ENCODE data around the gene LDLRAD4.

The LDLRAD4 gene

DNA sequence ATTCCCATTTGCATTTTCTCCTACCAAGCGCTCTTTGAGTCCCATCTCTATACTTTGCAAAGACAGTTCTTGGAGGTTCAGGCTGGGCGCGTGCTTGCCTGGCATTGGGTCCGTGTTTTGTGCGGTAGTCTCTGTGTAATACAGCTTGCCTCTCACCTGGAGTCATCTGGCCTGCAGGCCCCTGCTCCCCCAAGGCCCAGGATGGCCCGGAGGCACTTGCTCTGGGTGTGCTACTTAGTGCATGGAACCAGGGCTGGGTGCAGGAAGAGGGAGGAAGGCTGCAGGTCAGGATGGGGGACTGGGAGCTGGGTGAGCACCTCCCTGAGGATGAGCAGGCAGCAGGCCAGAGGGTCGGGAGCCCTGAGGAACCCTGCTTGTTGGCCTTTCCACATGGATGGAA, 220.9 kb downstream of the LDLRAD4 start:
- no peak for DNase-seq

DNA sequence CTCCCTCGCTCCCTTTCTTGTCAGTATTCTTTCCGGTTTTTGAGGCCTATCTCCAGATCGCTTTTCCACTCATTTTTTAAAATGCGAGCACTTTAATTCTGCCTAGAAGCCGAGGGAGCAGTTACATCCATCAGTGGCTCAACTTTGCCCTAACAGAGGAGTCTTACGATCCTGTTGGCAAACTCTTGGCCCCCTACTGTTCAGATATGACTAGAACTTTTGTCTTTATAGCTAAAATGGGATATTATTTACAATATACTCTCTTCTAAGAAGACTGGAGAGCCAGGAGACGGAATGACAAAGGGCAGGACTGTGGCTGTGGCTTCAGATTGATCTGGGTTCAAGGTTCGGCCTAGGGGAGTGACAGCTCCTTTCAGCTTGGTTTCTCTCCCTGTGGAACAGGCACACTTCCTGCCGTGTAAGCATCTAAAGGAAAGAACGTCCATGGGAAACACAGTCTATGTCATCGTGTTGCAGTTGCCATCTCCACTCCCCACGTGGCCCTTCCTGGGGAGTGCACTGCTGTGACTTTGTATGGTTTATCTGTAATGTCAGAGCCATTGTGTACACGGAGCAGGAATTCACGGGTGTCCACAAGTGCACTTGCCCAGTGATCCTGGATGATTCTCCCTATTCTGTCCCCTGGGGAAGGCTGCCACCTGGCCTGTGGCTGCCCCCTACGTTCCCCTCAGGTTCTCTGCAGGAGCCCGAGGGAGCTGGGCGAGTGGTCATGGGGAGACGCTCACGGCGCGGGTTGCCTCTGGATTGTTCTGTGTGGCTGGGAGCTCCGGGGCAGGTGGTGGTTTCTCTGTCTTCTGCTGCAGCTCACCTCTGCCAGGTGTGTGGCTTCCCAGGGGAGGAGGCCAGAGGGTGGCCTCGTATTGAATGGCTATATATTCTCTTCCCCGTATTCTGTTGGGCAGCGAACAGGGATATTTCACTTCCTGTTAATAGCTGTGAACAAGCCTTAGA, 222.0 kb downstream of the LDLRAD4 start:
- DNase-seq, result no peak

DNA sequence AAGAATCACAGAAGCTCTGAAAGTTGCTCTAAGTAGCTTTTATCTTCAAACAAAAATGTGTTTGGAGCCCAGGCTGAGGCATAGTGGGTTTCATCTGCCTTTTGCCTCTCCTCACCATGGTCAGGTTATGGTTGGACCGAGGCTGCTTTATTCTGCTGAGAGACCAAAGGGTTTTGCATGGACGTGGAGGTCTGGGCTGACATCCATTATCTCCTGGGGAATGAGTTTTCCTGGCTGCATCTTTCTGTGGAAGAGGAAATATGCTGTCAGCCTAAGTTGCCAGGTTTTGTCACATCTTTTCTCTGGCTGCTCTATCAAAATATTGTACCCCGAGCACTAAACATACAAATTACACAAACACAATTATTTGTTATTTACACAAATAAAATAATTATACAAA, 223.2 kb downstream of the LDLRAD4 start:
- DNase-seq, result no peak

DNA sequence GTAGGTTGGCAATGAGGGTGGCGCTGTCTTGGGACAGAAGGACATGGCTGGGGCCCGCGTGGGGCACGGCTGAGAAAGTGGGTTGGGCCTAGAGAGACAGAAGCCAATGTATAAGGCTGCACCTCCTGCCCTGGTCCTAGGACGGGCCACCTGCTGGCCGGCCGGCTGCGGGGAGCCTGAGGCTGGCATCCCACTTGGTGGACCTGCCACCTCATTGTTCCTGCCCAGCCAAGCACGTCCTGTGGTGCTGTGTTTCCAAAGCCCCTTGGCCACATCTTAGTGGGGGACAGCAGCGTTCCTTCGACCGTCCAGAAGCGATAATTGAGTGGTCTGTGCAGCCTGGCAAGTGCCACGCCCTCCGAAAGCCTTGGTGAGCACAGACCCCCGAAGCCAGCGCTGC, 223.9 kb downstream of the LDLRAD4 start:
- DNase-seq, result no peak

DNA sequence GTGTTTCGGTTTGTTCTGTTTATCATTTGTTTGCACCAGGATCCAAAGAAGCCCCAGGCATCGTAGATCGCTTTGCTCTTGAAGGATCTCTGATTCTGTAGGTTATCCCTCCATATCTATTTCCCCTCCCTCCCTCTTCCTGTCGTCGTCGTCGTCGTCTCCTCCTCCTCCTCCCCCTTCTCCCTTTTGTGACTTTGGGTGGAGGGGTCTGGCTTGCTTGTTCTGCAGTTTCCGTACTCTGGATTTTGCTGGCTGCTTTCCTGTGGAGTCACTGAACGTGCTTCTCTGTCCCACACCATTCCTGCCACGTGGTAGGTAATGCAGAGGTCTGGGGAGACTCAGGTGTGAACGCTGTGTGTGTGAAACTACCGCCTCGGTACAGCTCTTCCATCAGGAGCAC, 225.0 kb downstream of the LDLRAD4 start:
- no peak for DNase-seq

DNA sequence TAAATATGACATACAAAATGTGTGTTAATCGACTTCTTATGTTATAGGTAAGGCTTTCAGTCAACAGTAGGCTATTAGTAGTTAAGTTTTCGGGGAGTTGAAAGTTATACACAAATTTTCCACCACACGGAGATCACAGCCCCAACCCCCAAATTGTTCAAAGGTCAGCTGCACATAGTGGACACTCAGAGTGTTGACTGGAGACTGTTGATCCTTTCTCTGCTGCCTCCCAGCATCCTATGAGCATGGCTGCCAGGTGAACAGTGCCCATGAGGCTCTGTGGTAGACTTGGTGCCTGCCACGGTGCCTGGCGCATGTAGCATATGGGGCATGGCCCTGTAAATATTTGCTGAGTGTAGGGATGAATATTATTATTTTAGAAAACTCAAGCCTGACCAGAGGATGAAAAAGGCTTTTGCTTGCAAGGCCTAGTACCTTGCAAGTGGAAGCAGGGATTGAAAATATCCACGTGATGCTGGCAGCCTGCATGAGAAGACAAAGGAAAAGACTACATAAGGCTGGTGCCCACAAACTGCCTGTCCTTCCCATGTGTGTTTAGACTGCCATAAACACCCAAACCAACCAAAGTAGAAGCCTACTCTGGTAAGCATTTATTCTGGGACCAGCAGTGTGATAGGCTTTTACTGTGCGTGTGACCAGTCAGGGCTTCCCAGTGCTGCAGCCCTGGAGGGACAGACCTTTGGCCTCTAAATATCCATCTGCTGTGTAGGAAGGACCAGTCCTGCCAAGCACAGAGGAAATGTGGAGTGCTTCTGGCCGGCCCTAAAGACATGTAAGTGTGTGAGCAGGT, 226.1 kb downstream of the LDLRAD4 start:
- no peak for DNase-seq

DNA sequence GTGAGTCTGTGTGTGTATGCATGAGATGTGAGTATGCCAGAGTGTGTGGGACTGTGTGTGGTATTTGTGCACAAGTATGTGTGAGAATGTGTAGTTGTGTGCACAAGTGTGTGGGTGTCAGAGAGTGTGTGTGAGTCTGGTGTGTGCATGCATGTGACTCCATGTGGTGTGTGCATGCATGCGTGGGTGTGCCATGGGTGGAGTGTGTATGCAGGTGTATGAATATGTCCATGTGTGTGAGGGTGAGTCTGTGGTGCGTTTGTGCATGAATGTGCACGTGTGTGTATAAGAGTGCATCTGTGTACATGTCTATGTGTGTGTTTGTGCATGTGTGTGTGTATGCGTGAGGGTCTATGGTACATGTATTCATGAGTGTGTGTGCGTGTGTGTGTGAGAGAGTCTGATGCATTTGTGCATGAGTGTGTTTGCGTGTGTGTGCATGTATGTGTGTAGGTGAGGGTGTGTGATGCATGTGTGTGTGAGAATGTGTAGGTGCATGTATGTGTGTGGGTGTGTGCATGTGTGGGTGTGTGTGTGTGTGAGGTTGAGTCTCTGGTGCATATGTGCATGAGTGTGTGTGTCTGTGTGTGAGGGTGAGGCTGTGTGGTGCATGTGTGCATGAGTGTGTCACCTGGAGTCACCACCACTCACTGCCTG, 226.8 kb downstream of the LDLRAD4 start:
- DNase-seq, result no peak

DNA sequence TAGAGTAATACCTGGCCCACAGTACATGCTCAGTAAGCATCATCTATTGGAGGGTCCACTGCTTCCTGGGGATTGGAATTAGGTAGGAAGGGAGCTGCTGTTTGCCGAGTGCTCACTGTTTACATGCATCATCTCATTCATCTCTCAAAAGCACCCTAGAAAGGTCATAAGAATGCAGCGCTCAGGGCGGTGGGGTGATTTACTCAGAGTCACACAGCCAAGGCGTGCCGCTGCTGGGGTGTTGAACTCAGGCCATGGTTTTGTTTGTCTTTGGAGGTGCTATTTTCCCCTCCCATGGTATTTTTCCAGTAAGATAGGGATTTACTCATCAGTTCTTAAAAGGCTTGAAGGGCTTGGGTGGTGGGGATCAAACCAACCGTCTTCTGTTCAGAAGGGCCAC, 227.5 kb downstream of the LDLRAD4 start:
- DNase-seq, result no peak

DNA sequence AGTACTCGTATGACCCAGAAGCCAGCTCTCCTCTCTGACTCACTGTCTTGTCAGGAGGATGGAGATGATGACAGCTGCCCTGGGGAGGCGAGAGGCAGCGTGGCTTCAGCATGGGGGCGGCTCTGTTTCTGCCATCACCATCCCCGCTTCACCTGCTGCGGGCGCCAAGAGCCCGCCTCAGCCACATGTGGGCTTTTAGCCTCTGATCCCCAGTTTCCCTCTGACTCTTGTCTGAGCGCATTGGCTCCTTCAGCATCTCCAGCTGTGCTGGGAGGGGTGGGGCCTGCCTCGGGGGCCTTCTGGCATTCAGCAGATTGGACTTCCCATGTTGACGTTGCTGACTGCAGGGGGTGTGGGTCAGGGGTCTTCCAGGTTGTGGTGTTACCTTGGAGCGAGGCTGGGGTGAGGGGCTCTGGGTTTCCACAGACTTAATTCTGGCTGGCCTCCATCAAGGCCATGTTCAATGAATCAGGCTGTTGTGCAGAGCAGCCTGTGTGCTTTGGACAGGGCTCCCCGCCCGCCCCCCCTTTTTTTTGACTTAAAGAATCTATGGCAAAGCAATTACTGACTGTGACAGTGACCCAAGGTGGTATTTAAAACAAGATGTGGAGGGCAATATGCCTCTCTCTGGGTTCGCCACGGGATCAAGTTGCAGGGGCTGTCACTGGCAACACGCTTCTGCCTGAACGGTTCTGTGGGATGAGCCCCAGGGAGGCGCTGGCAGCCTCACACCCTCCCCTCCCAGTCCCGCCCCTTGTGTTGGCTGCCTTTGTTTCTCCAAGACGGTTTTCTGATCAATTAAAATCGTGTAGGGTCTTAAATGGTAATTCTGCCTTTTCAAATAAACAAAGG, 228.3 kb downstream of the LDLRAD4 start:
- DNase-seq, result peak; percentile 27 to 56

DNA sequence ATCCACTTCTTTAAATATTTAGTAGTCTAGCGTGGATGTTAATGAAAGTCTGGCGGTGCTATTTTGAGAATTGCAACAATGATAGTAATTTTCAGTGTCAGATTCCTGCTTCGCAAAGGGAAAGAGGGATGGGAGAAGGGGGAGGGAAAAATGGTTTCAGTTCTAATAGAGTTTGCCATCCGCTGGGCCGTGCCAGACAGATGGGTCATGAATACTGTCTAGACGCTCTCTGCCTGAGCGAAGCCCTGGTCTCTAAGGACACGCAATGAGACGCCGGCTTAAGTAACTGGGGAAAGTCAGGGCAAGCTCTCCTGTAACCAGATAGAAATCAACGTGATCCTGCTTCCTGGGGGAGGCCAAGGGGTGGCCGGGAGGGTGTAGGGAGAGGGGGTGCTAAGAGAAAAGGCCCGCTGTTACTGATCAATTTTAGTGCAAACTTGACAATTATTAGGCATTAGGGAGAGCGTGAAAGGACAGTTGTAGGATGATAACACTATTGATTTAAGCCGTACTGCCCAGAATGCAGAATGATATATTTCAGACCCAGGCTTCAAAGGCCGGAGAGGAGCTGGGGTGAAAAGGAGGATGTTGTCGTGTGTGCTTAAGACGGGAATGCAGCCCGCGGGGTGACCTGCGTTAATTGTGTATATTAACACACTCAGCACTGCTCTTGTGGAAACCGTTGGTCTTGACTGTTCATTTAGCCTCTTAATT, 229.2 kb downstream of the LDLRAD4 start:
- no peak for DNase-seq

DNA sequence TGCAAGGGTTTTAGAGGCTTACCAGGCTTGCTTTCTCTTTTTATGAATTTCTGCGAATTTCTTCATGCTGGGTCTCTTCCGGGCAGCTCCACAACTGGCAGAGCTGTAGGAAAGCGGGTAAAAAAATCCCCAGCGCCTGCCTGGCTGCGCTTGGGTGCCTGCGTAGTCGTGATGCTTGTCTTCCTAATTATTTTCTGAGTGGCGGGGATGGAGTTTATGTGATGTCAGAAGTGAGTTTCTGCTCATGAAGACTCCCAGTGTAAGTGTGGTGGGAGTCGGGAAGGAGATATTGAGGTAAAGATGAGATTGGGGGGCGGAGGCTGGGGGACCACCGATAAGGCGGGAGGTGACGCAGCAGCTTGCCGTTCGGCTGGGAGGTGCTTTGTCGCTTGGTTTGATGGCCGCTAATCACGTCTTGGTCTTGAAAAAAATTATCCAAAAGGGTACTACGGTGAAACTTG, 229.8 kb downstream of the LDLRAD4 start:
- DNase-seq, result no peak

DNA sequence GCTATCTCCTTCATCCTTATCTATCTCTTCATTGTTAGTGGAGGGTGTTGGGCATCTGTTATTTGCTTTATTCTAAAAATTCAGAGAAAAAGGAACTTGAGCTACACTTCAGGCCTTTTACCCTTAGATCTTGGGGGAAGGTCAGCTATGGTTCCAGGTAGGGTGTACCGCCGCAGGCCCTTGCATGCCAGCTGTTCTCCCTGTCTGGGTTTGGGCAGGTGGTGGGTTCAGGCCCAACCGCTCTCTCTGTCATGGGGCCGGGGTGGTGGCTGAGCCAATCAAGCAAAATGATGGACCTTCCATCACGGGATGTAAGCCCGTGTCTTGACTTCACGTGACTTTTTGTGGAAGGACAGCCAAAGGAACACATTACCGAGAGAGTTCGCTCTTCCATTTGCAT, 231.1 kb downstream of the LDLRAD4 start:
- no peak for DNase-seq

DNA sequence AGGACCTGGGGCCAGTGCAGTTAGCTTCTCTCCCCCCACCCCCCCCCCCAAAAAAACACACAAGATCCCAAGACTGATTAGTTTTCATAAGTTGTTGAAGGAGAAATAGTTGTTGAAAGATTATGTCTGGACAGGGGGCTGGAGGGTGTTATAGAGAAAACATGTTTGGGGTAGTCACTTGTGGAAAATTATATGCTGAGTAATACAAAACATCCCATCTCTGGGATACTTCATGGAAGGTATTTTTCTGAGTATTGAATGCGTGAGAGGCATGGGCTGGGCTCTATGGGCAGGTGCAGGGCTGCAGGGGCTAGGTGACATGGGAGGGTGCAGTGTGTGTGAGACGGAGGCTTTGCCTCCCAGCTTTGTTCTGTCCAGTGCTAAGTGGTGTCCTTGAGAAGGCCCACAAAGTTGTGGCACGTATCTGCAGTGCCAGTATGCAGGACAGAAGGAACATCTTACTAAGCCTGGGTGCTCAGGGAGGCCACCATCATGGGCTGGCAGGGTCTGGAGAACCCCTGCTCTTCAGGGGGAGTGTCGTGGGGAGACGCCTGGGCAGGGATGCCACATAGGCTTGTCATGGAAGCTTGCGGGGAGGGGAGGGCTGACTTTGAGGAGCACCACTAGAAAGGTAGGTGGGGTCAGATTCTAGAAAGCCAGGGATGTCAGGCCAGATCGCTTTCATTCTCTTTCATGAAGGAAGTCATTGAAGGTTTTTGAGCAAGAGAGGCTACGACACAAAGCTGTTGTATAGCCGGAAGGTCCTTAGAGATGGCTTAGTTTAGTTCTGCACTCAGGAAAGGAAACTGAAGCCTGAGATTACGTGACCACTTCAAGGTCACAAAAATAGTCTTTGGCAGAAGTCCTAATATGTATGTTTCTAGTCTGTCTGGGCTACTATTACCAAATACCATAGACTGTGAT, 232.0 kb downstream of the LDLRAD4 start:
- DNase-seq, result no peak

DNA sequence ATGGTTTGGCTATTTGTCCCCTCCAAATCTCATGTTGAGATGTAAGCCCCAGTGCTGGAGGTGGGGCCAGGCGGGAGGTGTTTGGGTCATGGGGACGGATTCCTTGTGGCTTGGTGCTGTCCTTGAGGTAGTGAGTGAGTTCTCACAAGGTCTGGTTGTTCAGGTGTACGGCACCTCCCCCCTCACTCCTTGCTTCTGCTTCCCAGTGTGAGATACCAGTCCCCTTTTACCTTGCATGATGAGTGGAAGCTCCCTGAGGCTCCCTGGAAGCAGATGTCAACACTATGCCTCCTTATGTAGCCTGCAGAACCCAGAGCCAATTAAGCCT, 232.6 kb downstream of the LDLRAD4 start:
- no peak for DNase-seq

DNA sequence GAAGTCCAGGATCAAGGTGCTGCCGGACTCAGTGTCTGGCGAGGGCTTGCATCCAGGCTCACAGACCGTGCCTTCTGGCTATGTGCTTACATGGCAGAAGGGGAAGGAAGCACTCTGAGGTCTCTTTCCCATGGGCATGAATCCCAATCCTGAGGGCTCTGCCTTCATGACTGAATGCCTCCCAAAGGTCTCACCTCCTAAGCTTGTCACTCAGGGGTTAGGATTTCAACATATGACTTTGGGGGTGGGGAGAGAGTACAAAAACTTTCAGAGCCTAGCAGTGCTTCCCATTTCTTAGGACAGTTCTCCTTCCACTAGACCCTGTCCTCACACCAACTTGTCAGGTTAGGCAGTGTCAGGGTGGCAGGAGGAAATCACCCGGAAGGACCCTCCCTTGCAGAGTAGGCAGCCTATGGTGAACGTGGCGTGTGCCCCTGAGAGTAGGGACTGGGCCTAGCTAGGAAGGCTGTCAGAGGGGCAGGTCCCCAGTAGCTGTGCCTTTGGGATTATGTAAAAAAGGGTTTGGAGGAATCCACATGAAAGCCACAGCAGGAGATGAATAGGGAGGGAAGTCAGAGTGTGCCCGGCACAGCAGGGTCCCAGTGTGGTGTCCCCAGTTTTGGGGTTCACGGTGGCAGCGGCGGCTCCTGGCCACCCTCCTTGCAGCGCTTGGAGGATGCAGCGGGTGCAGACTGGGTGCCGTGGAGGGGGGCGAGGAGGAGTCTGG, 233.3 kb downstream of the LDLRAD4 start:
- DNase-seq, result no peak

DNA sequence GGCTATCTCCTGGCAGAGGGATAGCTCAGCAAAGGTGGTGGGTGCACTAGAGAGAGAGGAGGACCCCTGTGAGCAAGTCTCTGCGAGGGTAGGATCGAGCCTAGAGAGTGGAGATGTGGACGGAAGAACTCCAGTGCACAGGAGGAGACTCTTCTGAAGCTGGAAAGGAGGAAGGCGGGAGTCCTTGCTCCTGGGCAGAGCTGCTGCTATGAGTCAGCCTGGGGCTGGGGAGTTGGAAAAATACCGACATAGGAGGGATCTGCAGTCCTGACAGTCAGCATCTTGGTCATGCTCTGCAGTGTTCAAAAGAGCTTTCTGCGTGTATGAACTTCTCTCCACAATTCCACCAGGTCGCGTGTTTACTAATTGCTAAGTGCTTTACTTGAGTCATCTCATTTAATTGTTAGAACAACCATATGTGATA, 233.8 kb downstream of the LDLRAD4 start:
- no peak for DNase-seq

DNA sequence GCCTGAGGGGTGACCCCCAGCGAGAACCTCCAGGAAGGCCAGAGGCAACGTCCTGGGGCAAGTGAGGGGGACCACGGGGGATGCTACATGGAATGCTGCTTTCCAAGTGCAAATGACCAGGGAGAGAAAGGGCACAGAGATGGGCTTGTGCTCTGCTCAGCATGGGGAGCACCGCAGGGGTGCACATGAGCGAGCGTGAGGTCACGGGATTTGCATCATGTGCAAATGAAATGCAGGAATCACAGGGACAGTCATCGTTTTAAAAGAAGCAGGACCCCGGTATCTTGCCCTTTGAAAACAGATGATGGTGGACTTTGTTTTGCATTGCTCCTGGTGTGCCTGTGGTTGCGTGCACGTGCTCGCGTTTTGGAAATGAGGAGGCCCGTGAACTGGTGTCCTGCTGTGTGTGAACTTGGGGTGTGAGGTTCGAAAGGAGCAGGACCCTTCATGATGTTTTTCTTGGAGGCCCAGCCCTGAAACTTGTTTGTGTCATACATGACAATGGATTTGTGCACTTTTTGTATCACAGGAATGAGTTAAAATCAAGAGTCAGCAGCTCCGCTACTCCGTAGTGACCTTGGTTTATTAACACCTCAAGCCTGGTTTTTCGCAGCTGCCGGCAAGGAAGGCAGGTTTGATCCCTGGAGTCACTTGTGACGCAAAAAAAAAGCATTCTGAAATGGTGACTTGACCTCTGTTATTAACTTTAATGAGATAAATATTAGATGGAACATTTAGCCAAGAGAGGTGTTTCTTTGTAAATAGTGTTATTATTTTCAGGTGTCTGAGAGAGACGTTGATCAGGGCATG, 234.5 kb downstream of the LDLRAD4 start:
- no peak for DNase-seq

DNA sequence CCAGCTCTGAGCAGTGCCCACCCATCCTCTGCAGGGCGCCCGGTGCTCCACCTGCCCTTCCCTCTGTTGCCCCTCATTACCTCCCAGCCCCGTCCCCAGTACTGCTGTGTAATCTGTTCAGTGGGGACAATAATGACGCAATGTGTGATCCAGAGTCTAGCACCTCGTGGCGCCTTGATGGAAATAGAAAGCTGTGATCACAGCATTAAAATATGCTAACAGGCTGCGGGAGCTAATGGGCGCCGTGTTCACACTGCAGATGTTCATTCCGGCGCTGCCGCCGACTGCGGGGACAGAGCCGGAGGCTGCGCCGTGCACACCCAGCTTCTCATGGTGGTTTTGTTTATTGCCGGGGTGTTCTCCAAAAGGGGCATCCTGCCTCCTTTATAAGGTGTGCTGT, 235.2 kb downstream of the LDLRAD4 start:
- no peak for DNase-seq
